Measurements from ENCODE around the gene PALM2AKAP2.

PALM2AKAP2 gene

DNA sequence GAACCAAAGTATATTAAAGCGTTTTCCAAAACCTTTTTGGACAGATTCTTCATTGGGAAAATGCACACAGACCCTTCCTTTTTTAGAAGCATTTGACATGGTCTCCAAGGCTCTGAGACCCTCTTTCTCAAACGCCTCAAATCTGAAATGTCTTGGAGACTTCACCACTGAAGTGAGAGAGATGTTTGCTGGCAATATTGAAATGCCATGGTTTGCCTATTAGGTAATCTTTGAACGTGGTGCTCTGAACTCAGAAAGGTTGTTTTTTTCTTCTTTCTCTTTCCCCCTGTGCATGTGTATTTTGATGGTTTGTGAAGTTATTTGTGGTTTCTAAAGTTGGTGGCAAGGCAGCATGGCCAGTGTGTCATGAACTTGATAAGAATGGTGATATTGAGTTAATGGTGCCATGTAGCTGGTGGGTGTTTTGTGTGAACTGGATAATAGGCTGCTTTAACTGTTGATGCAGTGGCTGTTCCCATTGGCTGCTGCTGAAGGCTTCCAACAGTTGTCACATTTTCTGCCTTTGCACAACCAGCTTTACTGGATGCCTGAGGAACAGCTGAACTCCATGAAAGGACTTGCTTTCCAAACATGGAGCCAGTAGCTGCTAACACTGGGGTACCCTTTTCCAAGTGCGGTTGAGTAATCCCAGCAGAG lies 1.7 kb downstream of the PALM2AKAP2 start:
- no peak overlapping the region for H2AFZ ChIP-seq (ENCODE audit: low read length)
- no peaks in the 10 kb centered on the region for H3K4me1 ChIP-seq (ENCODE audit: insufficient read depth, low read length, severe bottlenecking)
- 0 out of 2 replicates have a peak, but pooled peaks cover 2% of the 10 kb centered on the region for H3K27me3 ChIP-seq (ENCODE audit: insufficient read depth, low read length)
- H3K9me3 ChIP-seq (ENCODE audit: low read length): no peaks in the 10 kb centered on the region
- no peak overlapping the region for H3K27ac ChIP-seq (ENCODE audit: low read depth, low read length, poor library complexity, severe bottlenecking)
- no peaks in the 10 kb centered on the region for H4K20me1 ChIP-seq (ENCODE audit: insufficient read depth, low read length)
- H3K4me2 ChIP-seq (ENCODE audit: low read length): no peak overlapping the region
- no peak overlapping the region for H3K4me3 ChIP-seq (ENCODE audit: low read depth, low read length, poor library complexity, severe bottlenecking)
- no peak overlapping the region for H3K9ac ChIP-seq (ENCODE audit: low read length)
- H3F3A ChIP-seq (ENCODE audit: insufficient read depth, low read length): no peaks in the 10 kb centered on the region
- no peaks in the 10 kb centered on the region for H3K36me3 ChIP-seq (ENCODE audit: insufficient read depth, low read length)
- no peaks in the 10 kb centered on the region for H3K79me2 ChIP-seq (ENCODE audit: insufficient read depth, low read length)
- no peak for TF ChIP-seq EZH2 (IDR thresholded peaks at IDR 0.05; ENCODE audit: borderline replicate concordance, low read length)
- TF ChIP-seq, protein P1, sequence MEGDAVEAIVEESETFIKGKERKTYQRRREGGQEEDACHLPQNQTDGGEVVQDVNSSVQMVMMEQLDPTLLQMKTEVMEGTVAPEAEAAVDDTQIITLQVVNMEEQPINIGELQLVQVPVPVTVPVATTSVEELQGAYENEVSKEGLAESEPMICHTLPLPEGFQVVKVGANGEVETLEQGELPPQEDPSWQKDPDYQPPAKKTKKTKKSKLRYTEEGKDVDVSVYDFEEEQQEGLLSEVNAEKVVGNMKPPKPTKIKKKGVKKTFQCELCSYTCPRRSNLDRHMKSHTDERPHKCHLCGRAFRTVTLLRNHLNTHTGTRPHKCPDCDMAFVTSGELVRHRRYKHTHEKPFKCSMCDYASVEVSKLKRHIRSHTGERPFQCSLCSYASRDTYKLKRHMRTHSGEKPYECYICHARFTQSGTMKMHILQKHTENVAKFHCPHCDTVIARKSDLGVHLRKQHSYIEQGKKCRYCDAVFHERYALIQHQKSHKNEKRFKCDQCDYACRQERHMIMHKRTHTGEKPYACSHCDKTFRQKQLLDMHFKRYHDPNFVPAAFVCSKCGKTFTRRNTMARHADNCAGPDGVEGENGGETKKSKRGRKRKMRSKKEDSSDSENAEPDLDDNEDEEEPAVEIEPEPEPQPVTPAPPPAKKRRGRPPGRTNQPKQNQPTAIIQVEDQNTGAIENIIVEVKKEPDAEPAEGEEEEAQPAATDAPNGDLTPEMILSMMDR (IDR thresholded peaks at IDR 0.05; ENCODE audit: low read length): no peak
- H3K9me2 ChIP-seq (ENCODE audit: low read depth, low read length): no peaks in the 10 kb centered on the region

DNA sequence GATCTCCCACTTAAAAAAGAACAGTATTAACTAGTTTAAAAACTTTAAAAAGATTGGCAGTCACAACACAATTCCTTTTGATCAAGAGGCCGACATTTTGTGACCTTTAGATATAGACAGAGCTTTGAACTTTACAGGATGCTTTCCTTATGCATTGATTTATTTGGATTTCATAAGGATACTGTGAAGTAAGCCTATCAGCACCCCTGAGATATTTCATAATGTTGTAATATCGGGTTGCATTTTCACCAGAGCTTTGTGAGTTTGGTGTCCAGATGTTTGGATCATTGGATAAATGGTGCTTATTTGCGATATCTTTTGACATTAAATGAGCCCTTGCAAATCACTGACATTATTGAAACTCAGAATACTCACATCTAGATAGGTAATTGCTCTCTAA lies 7.7 kb downstream of the PALM2AKAP2 start:
- no peak for TF ChIP-seq EZH2 (IDR thresholded peaks at IDR 0.05; ENCODE audit: borderline replicate concordance, low read length)
- TF ChIP-seq, protein P1 (IDR thresholded peaks at IDR 0.05; ENCODE audit: low read length): no peak
- no peak overlapping the region for H3K4me2 ChIP-seq (ENCODE audit: low read length)
- H3K9me2 ChIP-seq (ENCODE audit: low read depth, low read length): no peaks in the 10 kb centered on the region
- H3F3A ChIP-seq (ENCODE audit: insufficient read depth, low read length): no peaks in the 10 kb centered on the region
- no peaks in the 10 kb centered on the region for H3K4me1 ChIP-seq (ENCODE audit: insufficient read depth, low read length, severe bottlenecking)
- H3K79me2 ChIP-seq (ENCODE audit: insufficient read depth, low read length): no peaks in the 10 kb centered on the region
- H3K36me3 ChIP-seq (ENCODE audit: insufficient read depth, low read length): no peaks in the 10 kb centered on the region
- H2AFZ ChIP-seq (ENCODE audit: low read length): no peak overlapping the region
- no peak overlapping the region for H3K9ac ChIP-seq (ENCODE audit: low read length)
- no peak overlapping the region for H3K27ac ChIP-seq (ENCODE audit: low read depth, low read length, poor library complexity, severe bottlenecking)
- no peaks in the 10 kb centered on the region for H3K9me3 ChIP-seq (ENCODE audit: low read length)
- no peak overlapping the region for H3K4me3 ChIP-seq (ENCODE audit: low read depth, low read length, poor library complexity, severe bottlenecking)
- 0 out of 2 replicates have a peak, but pooled peaks cover 2% of the 10 kb centered on the region for H3K27me3 ChIP-seq (ENCODE audit: insufficient read depth, low read length)
- H4K20me1 ChIP-seq (ENCODE audit: insufficient read depth, low read length): no peaks in the 10 kb centered on the region

DNA sequence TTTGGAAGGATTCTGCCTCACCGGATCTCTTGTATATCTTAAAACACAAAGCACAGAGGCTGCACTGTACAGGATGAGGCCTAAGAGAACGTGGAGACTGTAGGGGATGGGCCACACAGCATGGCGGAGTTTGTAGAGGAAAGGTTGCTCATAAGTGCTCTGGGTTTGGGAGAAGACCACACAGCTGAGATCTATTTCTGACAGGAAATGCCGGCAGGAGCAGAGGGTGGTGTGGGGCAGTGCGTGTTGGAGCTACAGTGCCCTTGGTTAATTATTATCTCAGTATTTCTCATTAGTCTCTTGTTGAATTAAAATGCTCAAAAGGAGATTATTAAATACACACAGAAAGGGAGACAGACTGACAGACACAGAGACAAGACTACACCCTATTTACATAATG lies 9.6 kb downstream of the PALM2AKAP2 start:
- Histone ChIP-seq H3K4me2 (ENCODE audit: low read length) (no peak overlapping the region), H3K36me3 (ENCODE audit: insufficient read depth, low read length) (no peaks in the 10 kb centered on the region), H3K4me3 (ENCODE audit: low read depth, low read length, poor library complexity, severe bottlenecking) (no peak overlapping the region), H3K27me3 (ENCODE audit: insufficient read depth, low read length) (no peaks in the 10 kb centered on the region), H4K20me1 (ENCODE audit: insufficient read depth, low read length) (no peaks in the 10 kb centered on the region), H3K9ac (ENCODE audit: low read length) (no peak overlapping the region), H3F3A (ENCODE audit: insufficient read depth, low read length) (no peaks in the 10 kb centered on the region), H2AFZ (ENCODE audit: low read length) (no peak overlapping the region), H3K9me2 (ENCODE audit: low read depth, low read length) (no peaks in the 10 kb centered on the region), H3K79me2 (ENCODE audit: insufficient read depth, low read length) (no peaks in the 10 kb centered on the region), H3K4me1 (ENCODE audit: insufficient read depth, low read length, severe bottlenecking) (no peaks in the 10 kb centered on the region), H3K27ac (ENCODE audit: low read depth, low read length, poor library complexity, severe bottlenecking) (no peak overlapping the region), H3K9me3 (ENCODE audit: low read length) (no peaks in the 10 kb centered on the region)
- TF ChIP-seq EZH2 (IDR thresholded peaks at IDR 0.05; ENCODE audit: borderline replicate concordance, low read length): no peak
- TF ChIP-seq, protein P1 (IDR thresholded peaks at IDR 0.05; ENCODE audit: low read length): no peak

Measured in OCI-LY1 (cell line).